Ishikawa (cell line): ENCODE results near the gene GATB.

Source experiments
- CREB1 ChIP-seq: IDR thresholded peaks from 2 replicates; pipeline ENCODE4 v1.6.1; 2012; ENCODE audit warnings: low read depth
- EGR1 ChIP-seq: IDR thresholded peaks from 2 replicates; pipeline ENCODE4 v1.6.1; 2012
- EP300 ChIP-seq: IDR thresholded peaks from 2 replicates; pipeline ENCODE4 v1.6.1; 2012; ENCODE audit warnings: borderline replicate concordance
- FOXM1 ChIP-seq: IDR thresholded peaks from 2 replicates; pipeline ENCODE4 v1.6.1; 2012; ENCODE audit warnings: low read depth, borderline replicate concordance
- RAD21 ChIP-seq: IDR thresholded peaks from 2 replicates; pipeline ENCODE4 v1.6.1; 2012; ENCODE audit warnings: low read depth
- YY1 ChIP-seq: IDR thresholded peaks from 2 replicates; pipeline ENCODE4 v1.6.1; 2012; ENCODE audit warnings: low read depth
- TF ChIP-seq, protein P1 (sequence below): IDR thresholded peaks from 2 replicates; pipeline ENCODE4 v1.6.1; 2012; ENCODE audit warnings: low read depth, mild to moderate bottlenecking

GRCh38 chr4:151649479-151649878 lies 111.3 kb downstream of the GATB start:
- no peak for TF ChIP-seq EGR1
- TF ChIP-seq FOXM1 = no peak
- TF ChIP-seq YY1 = no peak
- no peak for TF ChIP-seq RAD21
- no peak for TF ChIP-seq CREB1
- TF ChIP-seq EP300 = no peak
- TF ChIP-seq, protein P1, sequence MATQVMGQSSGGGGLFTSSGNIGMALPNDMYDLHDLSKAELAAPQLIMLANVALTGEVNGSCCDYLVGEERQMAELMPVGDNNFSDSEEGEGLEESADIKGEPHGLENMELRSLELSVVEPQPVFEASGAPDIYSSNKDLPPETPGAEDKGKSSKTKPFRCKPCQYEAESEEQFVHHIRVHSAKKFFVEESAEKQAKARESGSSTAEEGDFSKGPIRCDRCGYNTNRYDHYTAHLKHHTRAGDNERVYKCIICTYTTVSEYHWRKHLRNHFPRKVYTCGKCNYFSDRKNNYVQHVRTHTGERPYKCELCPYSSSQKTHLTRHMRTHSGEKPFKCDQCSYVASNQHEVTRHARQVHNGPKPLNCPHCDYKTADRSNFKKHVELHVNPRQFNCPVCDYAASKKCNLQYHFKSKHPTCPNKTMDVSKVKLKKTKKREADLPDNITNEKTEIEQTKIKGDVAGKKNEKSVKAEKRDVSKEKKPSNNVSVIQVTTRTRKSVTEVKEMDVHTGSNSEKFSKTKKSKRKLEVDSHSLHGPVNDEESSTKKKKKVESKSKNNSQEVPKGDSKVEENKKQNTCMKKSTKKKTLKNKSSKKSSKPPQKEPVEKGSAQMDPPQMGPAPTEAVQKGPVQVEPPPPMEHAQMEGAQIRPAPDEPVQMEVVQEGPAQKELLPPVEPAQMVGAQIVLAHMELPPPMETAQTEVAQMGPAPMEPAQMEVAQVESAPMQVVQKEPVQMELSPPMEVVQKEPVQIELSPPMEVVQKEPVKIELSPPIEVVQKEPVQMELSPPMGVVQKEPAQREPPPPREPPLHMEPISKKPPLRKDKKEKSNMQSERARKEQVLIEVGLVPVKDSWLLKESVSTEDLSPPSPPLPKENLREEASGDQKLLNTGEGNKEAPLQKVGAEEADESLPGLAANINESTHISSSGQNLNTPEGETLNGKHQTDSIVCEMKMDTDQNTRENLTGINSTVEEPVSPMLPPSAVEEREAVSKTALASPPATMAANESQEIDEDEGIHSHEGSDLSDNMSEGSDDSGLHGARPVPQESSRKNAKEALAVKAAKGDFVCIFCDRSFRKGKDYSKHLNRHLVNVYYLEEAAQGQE = no peak
